ENCODE data around the gene SHC4.
"Not testable (repeated sequence)": the region's sequence is repeated elsewhere in the genome, so short reads cannot be mapped to it uniquely, and the experiment has no call there.

The SHC4 gene, protein sequence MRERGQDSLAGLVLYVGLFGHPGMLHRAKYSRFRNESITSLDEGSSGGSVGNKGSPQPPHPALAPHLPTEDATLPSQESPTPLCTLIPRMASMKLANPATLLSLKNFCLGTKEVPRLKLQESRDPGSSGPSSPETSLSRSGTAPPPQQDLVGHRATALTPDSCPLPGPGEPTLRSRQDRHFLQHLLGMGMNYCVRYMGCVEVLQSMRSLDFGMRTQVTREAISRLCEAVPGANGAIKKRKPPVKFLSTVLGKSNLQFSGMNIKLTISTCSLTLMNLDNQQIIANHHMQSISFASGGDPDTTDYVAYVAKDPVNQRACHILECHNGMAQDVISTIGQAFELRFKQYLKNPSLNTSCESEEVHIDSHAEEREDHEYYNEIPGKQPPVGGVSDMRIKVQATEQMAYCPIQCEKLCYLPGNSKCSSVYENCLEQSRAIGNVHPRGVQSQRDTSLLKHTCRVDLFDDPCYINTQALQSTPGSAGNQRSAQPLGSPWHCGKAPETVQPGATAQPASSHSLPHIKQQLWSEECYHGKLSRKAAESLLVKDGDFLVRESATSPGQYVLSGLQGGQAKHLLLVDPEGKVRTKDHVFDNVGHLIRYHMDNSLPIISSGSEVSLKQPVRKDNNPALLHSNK

GRCh38 chr15:48963524-48964113, at the start of gene SHC4:
Gene SHC4, minus strand, starts transcription at chr15:48963919. Its CDS starts 904 bp downstream, at chr15:48963015.
- DNase-seq, result peak; percentile 8 to 18

- DNase-seq, result no peak
Measured at GRCh38 chr15:48999314-48999713, 35.6 kb upstream of the SHC4 start.

GRCh38 chr15:48996276-48996675, 32.6 kb upstream of the SHC4 start:
- DNase-seq, result no peak

DNA sequence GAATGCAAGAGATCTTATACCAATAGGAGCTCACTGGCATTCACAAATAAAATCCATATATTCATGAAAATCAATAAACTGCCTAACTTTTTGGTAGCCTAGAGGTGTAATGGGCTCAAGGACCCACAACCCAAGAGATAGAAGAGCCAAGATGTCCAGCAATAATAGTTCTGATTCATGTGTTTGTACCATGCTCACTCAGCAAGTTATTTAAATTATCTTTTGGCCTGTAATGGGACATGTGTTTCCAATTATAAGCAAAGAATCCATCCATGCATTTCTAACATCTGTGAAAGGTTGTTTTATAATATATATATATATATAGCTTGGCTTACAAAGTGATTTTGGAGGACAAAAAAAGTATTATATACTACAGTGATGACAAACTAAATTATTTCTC, 29.7 kb upstream of the SHC4 start:
- DNase-seq, result no peak

GRCh38 chr15:48992545-48992944, 28.8 kb upstream of the SHC4 start:
- peak; percentile 56 to 61 for DNase-seq

DNA sequence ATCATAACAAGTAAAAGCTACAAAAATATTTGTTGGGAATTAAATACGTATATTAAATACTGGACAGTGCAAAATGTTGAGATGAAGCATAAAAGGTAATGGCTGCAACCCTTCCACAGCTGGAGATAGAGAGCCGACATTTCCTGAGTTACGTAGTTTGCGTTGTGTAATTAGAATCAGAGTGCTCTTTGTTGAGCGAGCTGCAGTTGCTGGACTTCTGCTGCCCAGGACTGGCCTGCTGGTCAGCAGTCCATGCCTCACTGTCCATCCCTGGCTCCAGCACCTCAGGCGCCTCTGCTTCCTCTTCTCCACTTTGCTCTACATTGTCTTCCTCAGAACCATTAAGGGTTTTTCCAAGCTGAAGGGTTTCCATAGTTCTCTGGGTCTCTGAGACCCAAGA, 28.4 kb upstream of the SHC4 start:
- no peak for DNase-seq

- DNase-seq, result no peak
Measured at GRCh38 chr15:48989170-48989569, 25.5 kb upstream of the SHC4 start.

DNA sequence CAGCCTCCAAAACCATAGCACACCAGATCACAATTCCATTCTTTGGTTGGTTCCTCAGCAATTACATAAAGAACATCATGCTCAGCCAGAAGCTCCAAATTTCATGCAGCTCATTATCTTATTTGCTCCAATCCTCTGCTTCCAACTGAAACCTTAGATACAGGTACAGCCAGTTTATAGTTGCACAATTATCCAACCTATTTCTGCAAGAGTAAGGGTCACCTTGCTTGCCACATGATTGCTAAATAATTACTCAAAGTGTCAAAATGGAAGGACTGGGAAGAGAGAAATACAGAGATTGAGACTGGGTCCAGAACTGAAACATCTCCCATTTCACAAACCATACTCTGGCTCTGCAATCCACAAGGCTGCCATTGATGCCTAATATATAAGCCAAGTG, 23.4 kb upstream of the SHC4 start:
- DNase-seq, result no peak

DNA sequence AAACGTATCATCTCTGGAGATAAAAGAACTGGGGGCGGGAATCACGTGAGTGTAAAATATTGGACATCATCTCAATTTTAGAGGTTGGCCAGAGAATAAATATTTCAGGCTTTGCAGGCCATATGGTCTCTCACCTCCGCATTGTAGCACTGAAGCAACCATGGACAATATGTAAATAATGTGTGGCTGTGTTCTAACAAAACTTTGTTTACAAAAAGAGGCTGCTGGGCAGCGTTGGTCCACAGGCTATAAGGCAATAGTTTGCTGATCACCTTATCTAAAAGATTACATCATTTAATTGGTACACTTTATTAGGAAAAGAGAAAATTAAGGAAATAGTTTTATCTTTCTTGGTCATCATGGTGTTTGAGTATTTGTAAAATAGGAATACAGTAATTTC, 22.5 kb upstream of the SHC4 start:
- DNase-seq, result no peak

DNA sequence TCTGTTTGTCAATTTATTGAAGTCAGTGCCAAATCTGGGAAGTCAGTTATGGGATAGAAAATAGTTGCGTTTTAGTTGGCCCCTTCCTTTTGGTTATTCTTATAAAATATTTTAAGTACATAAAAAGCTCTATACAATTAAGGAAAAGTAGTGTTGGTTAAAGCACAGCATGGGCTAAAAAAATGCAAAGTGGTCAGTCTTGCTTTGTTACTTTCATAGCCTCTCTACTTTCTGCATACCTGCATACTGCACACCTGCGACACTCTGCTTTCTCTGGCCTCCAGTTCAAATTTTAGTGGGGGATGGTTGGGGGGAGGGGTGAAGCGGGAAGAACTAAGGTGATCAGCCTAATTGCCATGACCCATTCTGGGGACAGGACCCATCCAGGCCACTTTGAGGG, 21.8 kb upstream of the SHC4 start:
- DNase-seq, result no peak

DNA sequence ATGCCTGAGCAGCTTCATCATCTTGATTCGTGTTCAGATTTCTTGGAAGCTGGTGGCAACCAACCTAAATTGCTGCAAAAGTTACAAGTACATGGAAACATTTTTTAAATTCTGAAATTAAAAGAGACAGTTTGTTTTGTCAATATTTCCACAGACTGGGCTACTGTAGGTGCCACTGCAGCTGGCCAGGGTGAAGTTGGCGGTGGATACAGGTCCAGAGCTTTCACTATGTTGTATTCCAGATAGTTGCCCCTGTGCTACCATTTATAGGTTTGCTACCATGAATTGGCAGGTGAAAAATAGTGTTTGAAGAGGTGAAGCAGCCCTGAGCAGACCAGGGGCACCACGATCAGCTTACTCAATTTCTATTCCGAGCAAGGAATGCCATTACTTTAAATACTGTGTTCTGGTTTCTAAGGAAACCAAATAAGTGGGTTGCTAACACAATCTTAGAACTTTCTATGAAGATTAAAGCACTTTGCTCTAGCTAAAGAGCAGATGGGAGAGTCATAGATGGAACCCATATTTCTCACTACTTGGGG, 21.2 kb upstream of the SHC4 start:
- no peak for DNase-seq

GRCh38 chr15:48984021-48984710, 20.4 kb upstream of the SHC4 start:
- DNase-seq, result no peak

- DNase-seq, result no peak
Measured at GRCh38 chr15:48983300-48983699, 19.6 kb upstream of the SHC4 start.

DNA sequence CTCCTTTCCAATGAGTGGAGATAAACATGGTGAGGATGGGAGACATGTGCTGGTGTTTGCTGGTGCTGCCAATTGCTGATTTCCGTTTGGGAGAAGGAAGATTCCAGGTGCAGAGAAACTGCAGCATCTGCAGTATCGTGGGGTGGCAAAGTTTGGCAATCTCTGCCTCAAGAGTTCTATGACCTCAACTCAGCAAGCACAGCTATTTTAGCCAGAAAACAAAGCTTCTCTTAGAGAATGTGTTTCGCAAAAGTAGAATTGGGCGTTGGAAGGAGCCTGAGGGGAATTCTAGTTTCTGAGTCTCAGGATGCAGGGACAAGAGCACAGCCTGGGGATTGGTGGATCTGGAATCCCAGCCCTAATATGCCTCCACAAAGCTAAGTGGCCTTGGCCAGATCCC, 18.2 kb upstream of the SHC4 start:
- DNase-seq, result no peak

GRCh38 chr15:48978638-48979037, 14.9 kb upstream of the SHC4 start:
- DNase-seq, result no peak

GRCh38 chr15:48976444-48977088, 12.8 kb upstream of the SHC4 start:
- no peak for DNase-seq

- peak; percentile 60 to 83 for DNase-seq
Measured at GRCh38 chr15:48975472-48976419, 12.0 kb upstream of the SHC4 start.

GRCh38 chr15:48974882-48975281, 11.2 kb upstream of the SHC4 start:
- no peak for DNase-seq

GRCh38 chr15:48972750-48973503, 9.2 kb upstream of the SHC4 start:
- no peak for DNase-seq

DNA sequence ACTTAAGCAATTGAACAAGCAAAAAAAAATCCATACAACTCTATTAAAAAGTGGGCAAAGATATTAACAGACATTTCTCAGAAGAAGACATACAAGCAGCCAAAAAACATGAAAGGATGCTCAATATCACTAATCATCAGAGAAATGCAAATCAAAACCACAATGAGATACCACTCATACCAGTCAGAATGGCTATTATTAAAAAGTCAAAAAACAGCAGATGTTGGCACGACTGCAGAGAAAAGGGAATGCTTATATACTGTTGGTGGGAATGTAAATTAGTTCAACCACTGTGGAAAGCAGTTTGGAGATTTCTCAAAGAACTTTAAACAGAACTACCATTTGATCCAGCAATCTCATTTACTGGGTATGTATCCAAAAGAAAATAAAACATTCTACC, 7.2 kb upstream of the SHC4 start:
- not testable (repeated sequence) for DNase-seq

DNA sequence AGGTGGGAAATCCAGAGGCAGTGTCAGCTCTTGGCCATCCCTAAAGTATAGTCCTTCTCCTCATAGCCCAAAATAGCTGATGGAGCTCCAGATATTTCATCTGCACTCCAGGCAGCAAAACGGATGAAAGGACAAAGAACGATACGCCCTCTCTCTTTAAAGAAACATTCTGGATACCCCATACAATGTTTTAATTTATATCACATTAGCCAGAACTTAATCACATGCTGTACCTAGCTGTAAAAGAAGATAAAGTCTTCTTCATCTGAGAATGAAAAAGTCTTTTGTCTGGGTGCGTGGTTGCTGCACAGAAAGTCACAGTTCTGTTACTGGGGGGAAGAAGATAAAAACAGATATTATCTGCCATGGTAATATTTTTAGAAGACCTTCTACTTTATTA, 4.3 kb upstream of the SHC4 start:
- no peak for DNase-seq

Data from inflammatory macrophage treated with lipopolysaccharide for 1 hour (primary cell).